HEK293T (cell line): Measurements from ENCODE around the gene PUS7.

Source experiments
- CTBP1 ChIP-seq: fragments of 450-650 bp; IDR thresholded peaks from 2 replicates; pipeline ENCODE4 v1.6.1; 2016; ENCODE audit warnings: borderline replicate concordance
- ELF4 ChIP-seq: fragments of 450-650 bp; IDR thresholded peaks from 2 replicates; pipeline ENCODE4 v1.6.1; 2017; ENCODE audit warnings: antibody characterized with exemption
- FOXA1 ChIP-seq: fragments of 450-650 bp; IDR thresholded peaks from 2 replicates; pipeline ENCODE4 v1.6.1; 2016; ENCODE audit warnings: mild to moderate bottlenecking
- FOXK2 ChIP-seq: fragments of 450-650 bp; IDR thresholded peaks from 2 replicates; pipeline ENCODE4 v1.6.1; 2016; ENCODE audit warnings: mild to moderate bottlenecking
- FOXM1 ChIP-seq: fragments of 450-650 bp; IDR thresholded peaks from 2 replicates; pipeline ENCODE4 v1.6.1; 2017; ENCODE audit warnings: mild to moderate bottlenecking, borderline replicate concordance
- HDGF ChIP-seq: fragments of 450-650 bp; IDR thresholded peaks from 2 replicates; pipeline ENCODE4 v1.6.1; 2017; ENCODE audit warnings: antibody characterized with exemption, borderline replicate concordance
- SP1 ChIP-seq: fragments of 450-650 bp; IDR thresholded peaks from 2 replicates; pipeline ENCODE4 v1.6.1; 2017
- SUZ12 ChIP-seq: fragments of 450-650 bp; IDR thresholded peaks from 2 replicates; pipeline ENCODE4 v1.6.1; 2016; ENCODE audit warnings: mild to moderate bottlenecking
- TARDBP ChIP-seq: fragments of 450-650 bp; IDR thresholded peaks from 2 replicates; pipeline ENCODE4 v1.6.1; 2016
- ZNF384 ChIP-seq: fragments of 450-650 bp; IDR thresholded peaks from 2 replicates; pipeline ENCODE4 v1.6.1; 2016
- TF ChIP-seq, protein P1 (sequence below): fragments of 450-650 bp; IDR thresholded peaks from 2 replicates; pipeline ENCODE4 v1.6.1; 2016

- no peak for TF ChIP-seq FOXA1
- TF ChIP-seq TARDBP, result no peak
- TF ChIP-seq HDGF, result no peak
- TF ChIP-seq ELF4, result no peak
- TF ChIP-seq SUZ12, result no peak
- TF ChIP-seq SP1, result no peak
- TF ChIP-seq CTBP1, result no peak
- no peak for TF ChIP-seq FOXK2
- TF ChIP-seq, protein P1, sequence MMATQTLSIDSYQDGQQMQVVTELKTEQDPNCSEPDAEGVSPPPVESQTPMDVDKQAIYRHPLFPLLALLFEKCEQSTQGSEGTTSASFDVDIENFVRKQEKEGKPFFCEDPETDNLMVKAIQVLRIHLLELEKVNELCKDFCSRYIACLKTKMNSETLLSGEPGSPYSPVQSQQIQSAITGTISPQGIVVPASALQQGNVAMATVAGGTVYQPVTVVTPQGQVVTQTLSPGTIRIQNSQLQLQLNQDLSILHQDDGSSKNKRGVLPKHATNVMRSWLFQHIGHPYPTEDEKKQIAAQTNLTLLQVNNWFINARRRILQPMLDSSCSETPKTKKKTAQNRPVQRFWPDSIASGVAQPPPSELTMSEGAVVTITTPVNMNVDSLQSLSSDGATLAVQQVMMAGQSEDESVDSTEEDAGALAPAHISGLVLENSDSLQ, result no peak
- TF ChIP-seq FOXM1, result no peak
- TF ChIP-seq ZNF384, result no peak
Measured at GRCh38 chr7:105457619-105458225, 64.3 kb downstream of the PUS7 start.
